Measurements from ENCODE around the gene ZNF385C. TPM values are rescaled to one million over a fixed set of nuclear protein-coding genes. Genes with fewer than 3 reads are reported as not detected.

Gene ZNF385C
- total RNA-seq, 2 donors from 2014 or later: 2.3 to 11.8 TPM

- WGBS: 58% methylated on average over 51 of the region's 51 CpGs
- intact Hi-C loops (cut with DNase I): no loop called here
- no peak overlapping the region for H3K4me3 ChIP-seq
- no peak overlapping the region for H3K27ac ChIP-seq
- peaks cover 0 to 5% of the 10 kb centered on the region in 2 donors for H3K36me3 ChIP-seq
- H3K4me1 ChIP-seq (replicated peaks): peaks cover 11% of the 10 kb centered on the region
- H3K27me3 ChIP-seq (replicated peaks; ENCODE audit: insufficient read depth): no peaks in the 10 kb centered on the region
- peak; percentile 47 for DNase-seq (ENCODE audit: low spot score)
- no peak for TF ChIP-seq POLR2AphosphoS5 (IDR thresholded peaks at IDR 0.05)
- no peak for TF ChIP-seq POLR2A (IDR thresholded peaks at IDR 0.05)
- TF ChIP-seq, protein P1, sequence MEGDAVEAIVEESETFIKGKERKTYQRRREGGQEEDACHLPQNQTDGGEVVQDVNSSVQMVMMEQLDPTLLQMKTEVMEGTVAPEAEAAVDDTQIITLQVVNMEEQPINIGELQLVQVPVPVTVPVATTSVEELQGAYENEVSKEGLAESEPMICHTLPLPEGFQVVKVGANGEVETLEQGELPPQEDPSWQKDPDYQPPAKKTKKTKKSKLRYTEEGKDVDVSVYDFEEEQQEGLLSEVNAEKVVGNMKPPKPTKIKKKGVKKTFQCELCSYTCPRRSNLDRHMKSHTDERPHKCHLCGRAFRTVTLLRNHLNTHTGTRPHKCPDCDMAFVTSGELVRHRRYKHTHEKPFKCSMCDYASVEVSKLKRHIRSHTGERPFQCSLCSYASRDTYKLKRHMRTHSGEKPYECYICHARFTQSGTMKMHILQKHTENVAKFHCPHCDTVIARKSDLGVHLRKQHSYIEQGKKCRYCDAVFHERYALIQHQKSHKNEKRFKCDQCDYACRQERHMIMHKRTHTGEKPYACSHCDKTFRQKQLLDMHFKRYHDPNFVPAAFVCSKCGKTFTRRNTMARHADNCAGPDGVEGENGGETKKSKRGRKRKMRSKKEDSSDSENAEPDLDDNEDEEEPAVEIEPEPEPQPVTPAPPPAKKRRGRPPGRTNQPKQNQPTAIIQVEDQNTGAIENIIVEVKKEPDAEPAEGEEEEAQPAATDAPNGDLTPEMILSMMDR (IDR thresholded peaks at IDR 0.05): no peak
- H3K9me3 ChIP-seq: no peaks in the 10 kb centered on the region
These were observed 9.6 kb upstream of the ZNF385C start for GRCh38 chr17:42107597-42108576.

- 75% methylated on average over 6 of the region's 6 CpGs for WGBS
- no peaks in the 10 kb centered on the region for H3K9me3 ChIP-seq
- no peaks in the 10 kb centered on the region for H3K27me3 ChIP-seq (replicated peaks; ENCODE audit: insufficient read depth)
- DNase-seq (ENCODE audit: low spot score): no peak
- no peak overlapping the region for H3K4me3 ChIP-seq
- TF ChIP-seq, protein P1 (IDR thresholded peaks at IDR 0.05): no peak
- TF ChIP-seq POLR2A (IDR thresholded peaks at IDR 0.05) (no peak), POLR2AphosphoS5 (IDR thresholded peaks at IDR 0.05) (no peak)
- intact Hi-C loops (cut with DNase I): no loop called here
- peaks cover 8% of the 10 kb centered on the region for H3K4me1 ChIP-seq (replicated peaks)
- H3K27ac ChIP-seq: no peak overlapping the region
- H3K36me3 ChIP-seq: peaks cover 0 to 5% of the 10 kb centered on the region in 2 donors
These were observed 8.9 kb upstream of the ZNF385C start for GRCh38 chr17:42107124-42107523.

DNA sequence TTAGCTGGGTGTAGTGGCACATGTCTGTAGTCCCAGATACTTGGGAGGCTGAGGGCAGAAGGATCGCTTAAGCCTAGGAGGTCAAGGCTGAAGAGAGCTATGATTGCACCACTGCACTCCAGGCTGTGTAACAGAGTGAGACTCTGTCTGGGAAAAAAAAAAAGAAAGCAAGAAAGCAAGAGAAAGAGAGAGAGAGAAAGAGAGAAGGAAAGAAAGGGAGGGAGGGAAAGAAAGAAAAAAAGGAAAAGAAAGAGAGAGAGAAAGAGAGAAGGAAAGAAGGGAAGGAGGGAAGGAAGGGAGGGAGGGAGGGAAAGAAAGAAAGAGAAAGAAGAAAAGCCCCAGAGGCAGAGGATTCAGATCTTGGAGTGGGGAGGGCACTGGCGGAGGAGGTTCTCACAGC is 7.7 kb upstream of the ZNF385C start:
- Histone ChIP-seq H3K27me3 (replicated peaks; ENCODE audit: insufficient read depth) (no peaks in the 10 kb centered on the region), H3K4me1 (replicated peaks) (no peaks in the 10 kb centered on the region), H3K4me3 (no peak overlapping the region), H3K9me3 (no peaks in the 10 kb centered on the region), H3K36me3 (peaks cover 0 to 5% of the 10 kb centered on the region in 2 donors), H3K27ac (no peak overlapping the region)
- no peak for TF ChIP-seq POLR2A (IDR thresholded peaks at IDR 0.05)
- TF ChIP-seq, protein P1 (IDR thresholded peaks at IDR 0.05): no peak
- no peak for TF ChIP-seq POLR2AphosphoS5 (IDR thresholded peaks at IDR 0.05)
- intact Hi-C loops (cut with DNase I): no loop called here
- 100% methylated on average over 2 of the region's 2 CpGs for WGBS
- DNase-seq (ENCODE audit: low spot score): no peak

DNA sequence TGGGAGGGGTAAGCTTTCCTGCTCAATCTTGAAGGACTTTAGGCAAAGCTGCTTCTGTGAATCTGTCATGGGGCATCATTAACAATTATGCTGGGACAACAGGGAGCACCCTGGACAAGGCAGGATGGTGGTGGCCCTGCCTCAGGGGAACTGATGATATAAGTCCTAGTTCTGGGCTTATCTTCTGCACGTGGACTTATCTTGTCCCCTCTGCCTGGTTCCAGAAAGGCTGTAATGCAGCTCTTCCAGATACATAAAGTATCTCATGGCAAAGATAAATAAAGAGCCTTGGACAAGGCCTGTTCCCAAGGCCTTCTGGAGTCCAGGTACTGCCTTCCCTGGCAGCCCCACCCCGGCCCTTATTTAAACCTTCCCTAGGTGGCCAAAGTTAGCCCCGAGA is 6.0 kb upstream of the ZNF385C start:
- no peak for DNase-seq (ENCODE audit: low spot score)
- 78% methylated on average over 3 of the region's 3 CpGs for WGBS
- TF ChIP-seq POLR2AphosphoS5 (IDR thresholded peaks at IDR 0.05) (no peak), POLR2A (IDR thresholded peaks at IDR 0.05) (no peak)
- TF ChIP-seq, protein P1 (IDR thresholded peaks at IDR 0.05): no peak
- Histone ChIP-seq H3K27ac (no peak overlapping the region), H3K4me3 (no peak overlapping the region), H3K36me3 (peaks cover 0 to 5% of the 10 kb centered on the region in 2 donors), H3K27me3 (replicated peaks; ENCODE audit: insufficient read depth) (no peaks in the 10 kb centered on the region), H3K4me1 (replicated peaks) (no peaks in the 10 kb centered on the region), H3K9me3 (no peaks in the 10 kb centered on the region)
- intact Hi-C loops (cut with DNase I): no loop called here

Measured in prostate gland (tissue), 2 donors.